Activated gamma-delta T cell treated with anti-CD3 and anti-CD28 coated beads, Interleukin-2, amount 50 U/mL, for 16 hours (primary cell): ENCODE data around the gene AADAT.
"Not testable (repeated sequence)": the region's sequence is repeated elsewhere in the genome, so short reads cannot be mapped to it uniquely, and the experiment has no call there.

Source experiments
- DNase-seq: peaks from one replicate; pipeline ENCODE4 v3.0.0-alpha.2; 2020; ENCODE audit warnings: low read depth

The AADAT gene

GRCh38 chr4:170089668-170090351 is at the start of gene AADAT:
TSS of gene AADAT (minus strand) at chr4:170089956. CDS start at chr4:170089690, 266 bp downstream.
- no peak for DNase-seq

GRCh38 chr4:170138580-170139194 is 48.9 kb upstream of the AADAT start:
- peak; percentile 38 for DNase-seq

GRCh38 chr4:170137927-170138326 is 48.2 kb upstream of the AADAT start:
- no peak for DNase-seq

- DNase-seq: no peak
These were observed 47.7 kb upstream of the AADAT start for GRCh38 chr4:170137466-170137865.

- DNase-seq: no peak
These were observed 45.1 kb upstream of the AADAT start for GRCh38 chr4:170134821-170135220.

GRCh38 chr4:170128219-170128804 is 38.6 kb upstream of the AADAT start:
- no peak for DNase-seq

- DNase-seq: no peak
These were observed 38.0 kb upstream of the AADAT start for GRCh38 chr4:170127758-170128157.

- no peak for DNase-seq
These were observed 34.6 kb upstream of the AADAT start for GRCh38 chr4:170124406-170124805.

- no peak for DNase-seq
These were observed 32.5 kb upstream of the AADAT start for GRCh38 chr4:170122252-170122651.

- no peak for DNase-seq
These were observed 24.9 kb upstream of the AADAT start for GRCh38 chr4:170114636-170115035.

- DNase-seq: not testable (repeated sequence)
These were observed 24.4 kb upstream of the AADAT start for GRCh38 chr4:170114183-170114582.

GRCh38 chr4:170111546-170111945 is 21.8 kb upstream of the AADAT start:
- DNase-seq: no peak

- DNase-seq: no peak
These were observed 21.3 kb upstream of the AADAT start for GRCh38 chr4:170111085-170111484.

GRCh38 chr4:170110285-170110672 is 20.5 kb upstream of the AADAT start:
- DNase-seq: no peak

- DNase-seq: no peak
These were observed 20.0 kb upstream of the AADAT start for GRCh38 chr4:170109586-170110284.

GRCh38 chr4:170106900-170107299 is 17.1 kb upstream of the AADAT start:
- no peak for DNase-seq

- DNase-seq: no peak
These were observed 12.7 kb upstream of the AADAT start for GRCh38 chr4:170102426-170102825.

GRCh38 chr4:170098171-170098570 is 8.4 kb upstream of the AADAT start:
- DNase-seq: not testable (repeated sequence)

- no peak for DNase-seq
These were observed 7.9 kb upstream of the AADAT start for GRCh38 chr4:170097681-170098080.

- no peak for DNase-seq
These were observed 4.3 kb upstream of the AADAT start for GRCh38 chr4:170093973-170094535.

- no peak for DNase-seq
These were observed 1.4 kb upstream of the AADAT start for GRCh38 chr4:170091069-170091696.
